ENCODE data around the gene UBE2Z. TPM values are rescaled to one million over a fixed set of nuclear protein-coding genes. Genes with fewer than 3 reads are reported as not detected.

UBE2Z gene
- total RNA-seq, 1 experiment from 2014 or later, result 223 TPM

- DNase-seq (ENCODE audit: low read depth, low spot score) (no peak), ATAC-seq (no peak)
- Histone ChIP-seq H3K27me3 (ENCODE audit: control insufficient read depth, insufficient read depth, low read length) (no peaks in the 10 kb centered on the region), H3K4me3 (ENCODE audit: low read depth in 2 of 2, low read length in 2 of 2) (no peak overlapping the region), H3K9me3 (ENCODE audit: control insufficient read depth, insufficient read depth, low read depth, low read length) (no peaks in the 10 kb centered on the region), H3K4me1 (ENCODE audit: control insufficient read depth, insufficient read depth, low read length) (peaks cover 18% of the 10 kb centered on the region), H3K27ac (ENCODE audit: low read length) (no peak overlapping the region), H3K36me3 (ENCODE audit: control insufficient read depth, insufficient read depth, low read length) (peaks cover 10% of the 10 kb centered on the region)
- ChIA-PET CTCF (interaction anchor here (2.3 kb wide), 1 partner anchor 11 kb away, joined by 17 read pairs; no protein-coding TSS in a partner anchor), POLR2A (no interaction called here)
- intact Hi-C loops (cut with micrococcal nuclease; ENCODE audit: unreplicated experiment), result no loop called here
- in situ Hi-C loops (cut with HindIII; ENCODE audit: low pct_unique_long_range_greater_than_20kb, low sequenced_read_pairs), result no loop called here
- no TSS peak for BruUV-seq (replicated peaks)
- TF ChIP-seq CTCF (IDR thresholded peaks at IDR 0.05), result no peak
- TF ChIP-seq TCF7L2 (IDR thresholded peaks at IDR 0.05; ENCODE audit: low read depth, low read length), result no peak
- TF ChIP-seq POLR2AphosphoS5 (IDR thresholded peaks at IDR 0.05; ENCODE audit: low read depth, low read length), result no peak
- TF ChIP-seq REST (IDR thresholded peaks at IDR 0.05; ENCODE audit: insufficient read depth in 1 of 2, low read depth in 2 of 2, low read length in 1 of 2), result no peak
- TF ChIP-seq SIN3A (IDR thresholded peaks at IDR 0.05; ENCODE audit: borderline replicate concordance, insufficient read depth, low read depth, low read length), result no peak
These were observed 18.1 kb upstream of the UBE2Z start for GRCh38 chr17:48890086-48890485.

- ChIA-PET POLR2A (interaction anchor here (0.5 to 2.2 kb wide), 6 partner anchors 10 to 270 kb away, joined by 3 to 14 read pairs (median 6); no protein-coding TSS in a partner anchor), CTCF (interaction anchor here (0.6 to 1.1 kb wide), 7 partner anchors 9 to 257 kb away, joined by 3 to 14 read pairs (median 6); no protein-coding TSS in a partner anchor)
- Histone ChIP-seq H3K27ac (ENCODE audit: low read length) (peak overlapping the region; percentile 97), H3K27me3 (ENCODE audit: control insufficient read depth, insufficient read depth, low read length) (no peaks in the 10 kb centered on the region), H3K36me3 (ENCODE audit: control insufficient read depth, insufficient read depth, low read length) (peaks cover 22% of the 10 kb centered on the region), H3K4me1 (ENCODE audit: control insufficient read depth, insufficient read depth, low read length) (peaks cover 18% of the 10 kb centered on the region), H3K4me3 (ENCODE audit: low read depth in 2 of 2, low read length in 2 of 2) (peak overlapping the region; percentile 80 to 95), H3K9me3 (ENCODE audit: control insufficient read depth, insufficient read depth, low read depth, low read length) (no peaks in the 10 kb centered on the region)
- TSS peak; percentile 83 for BruUV-seq (replicated peaks)
- in situ Hi-C loops (cut with HindIII; ENCODE audit: low pct_unique_long_range_greater_than_20kb, low sequenced_read_pairs) (no loop called here), intact Hi-C loops (cut with micrococcal nuclease; ENCODE audit: unreplicated experiment) (no loop called here)
- DNase-seq (ENCODE audit: low read depth, low spot score), result no peak
- peak; percentile 0 for ATAC-seq
- TF ChIP-seq CTCF (IDR thresholded peaks at IDR 0.05) (no peak), REST (IDR thresholded peaks at IDR 0.05; ENCODE audit: insufficient read depth in 1 of 2, low read depth in 2 of 2, low read length in 1 of 2) (no peak), SIN3A (IDR thresholded peaks at IDR 0.05; ENCODE audit: borderline replicate concordance, insufficient read depth, low read depth, low read length) (0 out of 2 replicates have a peak, but pooled peaks have one; percentile 98), POLR2AphosphoS5 (IDR thresholded peaks at IDR 0.05; ENCODE audit: low read depth, low read length) (no peak), TCF7L2 (IDR thresholded peaks at IDR 0.05; ENCODE audit: low read depth, low read length) (no peak)
These were observed 15.1 kb upstream of the UBE2Z start for GRCh38 chr17:48892940-48893645.
